D721Med (cell line): ENCODE measurements around the gene NIFK.

Experiments used
- DNase-seq: peaks from one replicate; pipeline ENCODE4 v3.0.0; 2011; ENCODE audit warnings: low spot score; ENCODE audit not compliant: insufficient read length
- FAIRE-seq: peaks from 2 replicates; lab custom pipeline; 2011; peaks lifted over from hg19 to GRCh38; lab: Jason Lieb, UNC
- TF ChIP-seq, protein P1 (sequence below): IDR thresholded peaks from 2 replicates; pipeline ENCODE4 v1.5.1; 2012; ENCODE audit warnings: mild to moderate bottlenecking, control low read depth; ENCODE audit not compliant: insufficient read depth; ENCODE audit errors: missing control alignments

NIFK gene

DNA sequence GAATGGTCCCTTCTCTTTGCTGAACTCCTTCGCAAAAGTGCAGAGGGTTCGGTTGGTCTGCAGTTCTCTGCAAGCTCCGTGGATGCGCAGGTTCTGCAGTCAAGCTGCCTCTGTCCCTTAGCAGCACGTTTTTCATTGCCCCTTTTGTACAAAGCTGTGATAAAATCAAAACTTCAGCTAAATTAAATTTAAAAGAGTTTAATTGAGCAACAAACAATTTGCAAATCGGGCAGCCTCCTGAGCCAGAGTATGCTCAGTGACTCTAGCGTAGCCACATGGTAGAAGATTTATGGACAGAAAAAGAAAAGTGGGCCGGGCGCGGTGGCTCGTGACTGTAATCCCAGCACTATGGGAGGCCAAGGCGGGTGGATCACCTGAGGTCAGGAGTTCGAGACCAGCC is 37.6 kb upstream of the NIFK start:
- no peak for DNase-seq
- TF ChIP-seq, protein P1, sequence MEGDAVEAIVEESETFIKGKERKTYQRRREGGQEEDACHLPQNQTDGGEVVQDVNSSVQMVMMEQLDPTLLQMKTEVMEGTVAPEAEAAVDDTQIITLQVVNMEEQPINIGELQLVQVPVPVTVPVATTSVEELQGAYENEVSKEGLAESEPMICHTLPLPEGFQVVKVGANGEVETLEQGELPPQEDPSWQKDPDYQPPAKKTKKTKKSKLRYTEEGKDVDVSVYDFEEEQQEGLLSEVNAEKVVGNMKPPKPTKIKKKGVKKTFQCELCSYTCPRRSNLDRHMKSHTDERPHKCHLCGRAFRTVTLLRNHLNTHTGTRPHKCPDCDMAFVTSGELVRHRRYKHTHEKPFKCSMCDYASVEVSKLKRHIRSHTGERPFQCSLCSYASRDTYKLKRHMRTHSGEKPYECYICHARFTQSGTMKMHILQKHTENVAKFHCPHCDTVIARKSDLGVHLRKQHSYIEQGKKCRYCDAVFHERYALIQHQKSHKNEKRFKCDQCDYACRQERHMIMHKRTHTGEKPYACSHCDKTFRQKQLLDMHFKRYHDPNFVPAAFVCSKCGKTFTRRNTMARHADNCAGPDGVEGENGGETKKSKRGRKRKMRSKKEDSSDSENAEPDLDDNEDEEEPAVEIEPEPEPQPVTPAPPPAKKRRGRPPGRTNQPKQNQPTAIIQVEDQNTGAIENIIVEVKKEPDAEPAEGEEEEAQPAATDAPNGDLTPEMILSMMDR, result no peak
- FAIRE-seq, result no peak

- TF ChIP-seq, protein P1, result no peak
- DNase-seq (peak; percentile 47), FAIRE-seq (no peak)
Observed at GRCh38 chr2:121771976-121772742, 35.5 kb upstream of the NIFK start.

GRCh38 chr2:121768143-121768755 is 31.6 kb upstream of the NIFK start:
- no peak for FAIRE-seq
- TF ChIP-seq, protein P1, result no peak
- no peak for DNase-seq

GRCh38 chr2:121766624-121767023 is 29.9 kb upstream of the NIFK start:
- TF ChIP-seq, protein P1, result no peak
- no peak for FAIRE-seq

GRCh38 chr2:121764681-121765228 is 28.1 kb upstream of the NIFK start:
- no peak for FAIRE-seq
- TF ChIP-seq, protein P1, result no peak
- DNase-seq, result no peak

More at GRCh38 chr2:121766624-121767023, 29.9 kb upstream of the NIFK start:
- DNase-seq, result no peak

GRCh38 chr2:121755237-121756111 is 18.8 kb upstream of the NIFK start, which contains the start of gene TSN:
TSS of gene TSN (plus strand) at chr2:121755651. CDS start at chr2:121755780, 129 bp downstream.
- no peak for FAIRE-seq
- peak; percentile 45 for DNase-seq
- TF ChIP-seq, protein P1, result no peak
